GM21367 (cell line): ENCODE data around the gene NOC3L.
"Not testable (repeated sequence)": the region's sequence is repeated elsewhere in the genome, so short reads cannot be mapped to it uniquely, and the experiment has no call there.

Source experiments
- ATAC-seq: cut with Tn5 transposase; IDR thresholded peaks from one replicate; pipeline ENCODE4 v1.9.1; 2021; ENCODE audit not compliant: unreplicated experiment

NOC3L gene

GRCh38 chr10:94364482-94364881 lies 1.7 kb upstream of the NOC3L start:
- no peak for ATAC-seq

- peak; percentile 18 for ATAC-seq
Observed at GRCh38 chr10:94363251-94363565, 469 bp upstream of the NOC3L start.

- no peak for ATAC-seq
Observed at GRCh38 chr10:94361171-94361794, 1.5 kb downstream of the NOC3L start.

- ATAC-seq = no peak
Observed at GRCh38 chr10:94358480-94358879, 4.3 kb downstream of the NOC3L start.

GRCh38 chr10:94357193-94357592 lies 5.5 kb downstream of the NOC3L start:
- ATAC-seq = no peak

GRCh38 chr10:94355841-94356240 lies 6.9 kb downstream of the NOC3L start:
- ATAC-seq = no peak

GRCh38 chr10:94353336-94353735 lies 9.4 kb downstream of the NOC3L start:
- no peak for ATAC-seq

- ATAC-seq = no peak
Observed at GRCh38 chr10:94351089-94351488, 11.7 kb downstream of the NOC3L start.

GRCh38 chr10:94350500-94350899 lies 12.2 kb downstream of the NOC3L start:
- ATAC-seq = not testable (repeated sequence)

- no peak for ATAC-seq
Observed at GRCh38 chr10:94349327-94349726, 13.4 kb downstream of the NOC3L start.

- peak; percentile 93 for ATAC-seq
Observed at GRCh38 chr10:94344522-94345122, 18.1 kb downstream of the NOC3L start.

GRCh38 chr10:94343151-94343550 lies 19.6 kb downstream of the NOC3L start:
- ATAC-seq = no peak

- no peak for ATAC-seq
Observed at GRCh38 chr10:94334857-94335256, 27.9 kb downstream of the NOC3L start.

GRCh38 chr10:94333051-94333450 lies 29.7 kb downstream of the NOC3L start:
- no peak for ATAC-seq

GRCh38 chr10:94328613-94329012 lies 34.1 kb downstream of the NOC3L start:
- no peak for ATAC-seq

- no peak for ATAC-seq
Observed at GRCh38 chr10:94327649-94328048, 35.1 kb downstream of the NOC3L start.

- no peak for ATAC-seq
Observed at GRCh38 chr10:94324609-94325233, 38.0 kb downstream of the NOC3L start.

GRCh38 chr10:94320285-94320914 lies 42.3 kb downstream of the NOC3L start:
- no peak for ATAC-seq

GRCh38 chr10:94316560-94316959 lies 46.2 kb downstream of the NOC3L start:
- ATAC-seq = no peak

GRCh38 chr10:94315975-94316464 lies 46.7 kb downstream of the NOC3L start:
- ATAC-seq = no peak

GRCh38 chr10:94315024-94315451 lies 47.7 kb downstream of the NOC3L start:
- ATAC-seq = no peak

GRCh38 chr10:94310369-94310768 lies 52.4 kb downstream of the NOC3L start:
- no peak for ATAC-seq
